SK-N-SH (cell line): ENCODE results near the gene DDX17.

Experiments used
- CHD2 ChIP-seq: fragments of 150-350 bp; IDR thresholded peaks from 2 replicates; pipeline ENCODE4 v1.6.1; 2018; ENCODE audit warnings: low read length; ENCODE audit not compliant: partially characterized antibody
- EP300 ChIP-seq, 2 experiments: IDR thresholded peaks; 2 replicates each; pipeline versions ENCODE4 v1.4.0 to v1.6.1; 2012; ENCODE audit warnings: borderline replicate concordance in 1 of 2, low read depth in 1 of 2, low read length in 1 of 2
- FOXM1 ChIP-seq: IDR thresholded peaks from 2 replicates; pipeline ENCODE4 v1.4.0; 2012; ENCODE audit warnings: low read depth, mild to moderate bottlenecking
- RAD21 ChIP-seq: IDR thresholded peaks from 2 replicates; pipeline ENCODE4 v1.6.1; 2012; ENCODE audit warnings: mild to moderate bottlenecking, low read length
- TAF1 ChIP-seq: IDR thresholded peaks from 2 replicates; pipeline ENCODE4 v1.6.1; 2012; ENCODE audit warnings: low read depth, mild to moderate bottlenecking, low read length, moderate library complexity, borderline replicate concordance
- YY1 ChIP-seq: IDR thresholded peaks from 2 replicates; pipeline ENCODE4 v1.4.0; 2012; ENCODE audit warnings: low read depth, mild to moderate bottlenecking
- TF ChIP-seq, protein P1 (sequence below): fragments of 200-600 bp; sonication (generic); IDR thresholded peaks from 2 replicates; pipeline ENCODE4 v1.6.1; 2017; ENCODE audit warnings: antibody characterized with exemption, mild to moderate bottlenecking, moderate library complexity

DNA sequence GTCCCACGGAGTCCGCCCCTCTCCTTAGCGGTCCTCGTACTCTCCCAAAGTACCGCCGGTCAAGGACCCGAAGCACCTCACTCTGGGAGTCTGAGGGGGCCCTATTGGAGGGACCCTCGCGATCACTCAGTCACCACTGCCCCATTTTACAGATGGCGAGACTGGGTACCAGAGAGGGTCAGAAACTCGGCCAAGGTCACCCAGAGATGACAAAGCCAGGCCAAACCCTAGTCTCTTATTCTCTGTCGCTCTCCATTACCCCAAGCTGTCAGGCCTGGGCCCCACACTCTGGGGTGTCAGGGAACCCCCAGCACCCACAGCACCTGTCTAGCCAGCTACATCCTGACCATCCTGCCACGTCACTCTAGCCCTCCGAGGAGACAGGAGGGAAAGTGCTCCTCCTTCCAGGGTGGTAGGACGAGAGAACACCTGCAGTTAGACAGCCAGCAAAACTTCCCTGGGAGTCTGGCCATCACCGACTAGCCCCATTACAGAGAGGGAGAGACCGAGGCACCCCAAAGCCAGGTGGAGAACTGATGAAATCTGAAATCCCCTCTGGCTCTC, 49.8 kb downstream of the DDX17 start:
- TF ChIP-seq YY1, result no peak
- TF ChIP-seq, protein P1, sequence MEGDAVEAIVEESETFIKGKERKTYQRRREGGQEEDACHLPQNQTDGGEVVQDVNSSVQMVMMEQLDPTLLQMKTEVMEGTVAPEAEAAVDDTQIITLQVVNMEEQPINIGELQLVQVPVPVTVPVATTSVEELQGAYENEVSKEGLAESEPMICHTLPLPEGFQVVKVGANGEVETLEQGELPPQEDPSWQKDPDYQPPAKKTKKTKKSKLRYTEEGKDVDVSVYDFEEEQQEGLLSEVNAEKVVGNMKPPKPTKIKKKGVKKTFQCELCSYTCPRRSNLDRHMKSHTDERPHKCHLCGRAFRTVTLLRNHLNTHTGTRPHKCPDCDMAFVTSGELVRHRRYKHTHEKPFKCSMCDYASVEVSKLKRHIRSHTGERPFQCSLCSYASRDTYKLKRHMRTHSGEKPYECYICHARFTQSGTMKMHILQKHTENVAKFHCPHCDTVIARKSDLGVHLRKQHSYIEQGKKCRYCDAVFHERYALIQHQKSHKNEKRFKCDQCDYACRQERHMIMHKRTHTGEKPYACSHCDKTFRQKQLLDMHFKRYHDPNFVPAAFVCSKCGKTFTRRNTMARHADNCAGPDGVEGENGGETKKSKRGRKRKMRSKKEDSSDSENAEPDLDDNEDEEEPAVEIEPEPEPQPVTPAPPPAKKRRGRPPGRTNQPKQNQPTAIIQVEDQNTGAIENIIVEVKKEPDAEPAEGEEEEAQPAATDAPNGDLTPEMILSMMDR, result no peak
- no peak for TF ChIP-seq EP300 (IDR thresholded peaks at IDR 0.05; ENCODE audit: borderline replicate concordance in 1 of 2, low read depth in 1 of 2, low read length in 1 of 2)
- no peak for TF ChIP-seq FOXM1
- no peak for TF ChIP-seq RAD21
- TF ChIP-seq TAF1, result no peak
- TF ChIP-seq CHD2, result no peak
